Liver (tissue), 9 donors: Measurements from ENCODE around the gene DRAXIN. TPM values are rescaled to one million over a fixed set of nuclear protein-coding genes. Genes with fewer than 3 reads are reported as not detected.

Source experiments
- DNase-seq: peaks from one replicate; pipeline ENCODE4 v3.0.0-alpha.2; 2017; ENCODE audit warnings: low spot score
- H3K27ac ChIP-seq, 2 donors: one replicate each; pipeline ENCODE4 v1.7.0; 2013; ENCODE audit warnings: inconsistent platforms in 2 of 2, low read length in 2 of 2, control low read depth in 1 of 2, low read depth in 1 of 2, mild to moderate bottlenecking in 1 of 2
- H3K27me3 ChIP-seq, 4 donors: one replicate each; pipeline versions ENCODE4 v1.6.1 to v1.7.0; 2013; ENCODE audit warnings: low read length in 3 of 4, inconsistent platforms in 1 of 4, mild to moderate bottlenecking in 1 of 4, moderate library complexity in 1 of 4; ENCODE audit not compliant: control insufficient read depth in 4 of 4, insufficient read depth in 4 of 4
- H3K36me3 ChIP-seq, 4 donors: one replicate each; pipeline versions ENCODE4 v1.6.1 to v1.7.0; 2013; ENCODE audit warnings: low read length in 3 of 4, mild to moderate bottlenecking in 3 of 4, low read depth in 1 of 4, moderate library complexity in 1 of 4; ENCODE audit not compliant: control insufficient read depth in 4 of 4, insufficient read depth in 3 of 4
- H3K4me1 ChIP-seq, 4 donors: one replicate each; pipeline versions ENCODE4 v1.6.1 to v1.7.0; 2013; ENCODE audit warnings: low read length in 3 of 4, mild to moderate bottlenecking in 3 of 4, moderate library complexity in 1 of 4; ENCODE audit not compliant: control insufficient read depth in 4 of 4, insufficient read depth in 4 of 4
- H3K4me3 ChIP-seq, 3 donors: one replicate each; pipeline versions ENCODE4 v1.6.1 to v1.7.0; 2013; ENCODE audit warnings: low read length in 3 of 3, control low read depth in 1 of 3, low read depth in 1 of 3, mild to moderate bottlenecking in 1 of 3
- H3K9ac ChIP-seq, 2 donors: one replicate each; pipeline ENCODE4 v1.7.0; 2013; ENCODE audit warnings: low read length in 2 of 2, mild to moderate bottlenecking in 2 of 2, moderate library complexity in 2 of 2, control low read depth in 1 of 2, low read depth in 1 of 2
- H3K9me3 ChIP-seq, 4 donors: one replicate each; pipeline versions ENCODE4 v1.6.1 to v1.7.0; 2013; ENCODE audit warnings: low read length in 3 of 4; ENCODE audit not compliant: control insufficient read depth in 4 of 4
- FOXA1 ChIP-seq: IDR thresholded peaks from 2 replicates; pipeline ENCODE4 v1.6.1; 2016; ENCODE audit warnings: antibody characterized with exemption
- FOXA2 ChIP-seq: IDR thresholded peaks from 2 replicates; pipeline ENCODE4 v1.6.1; 2016; ENCODE audit warnings: antibody characterized with exemption
- GABPA ChIP-seq, 2 donors: IDR thresholded peaks in 1 of 2; conservative IDR thresholded peaks in 1 of 2; 2 replicates each; pipeline ENCODE4 v1.6.1; 2016; ENCODE audit warnings: antibody characterized with exemption in 2 of 2, mild to moderate bottlenecking in 1 of 2, moderate library complexity in 1 of 2
- HNF4A ChIP-seq, 2 donors: conservative IDR thresholded peaks; 2 replicates each; pipeline ENCODE4 v1.6.1; 2016; ENCODE audit warnings: antibody characterized with exemption in 2 of 2, mild to moderate bottlenecking in 2 of 2
- HNF4G ChIP-seq: IDR thresholded peaks from 2 replicates; pipeline ENCODE4 v1.6.1; 2016; ENCODE audit warnings: antibody characterized with exemption
- NR2F2 ChIP-seq: IDR thresholded peaks from 2 replicates; pipeline ENCODE4 v1.6.1; 2016; ENCODE audit warnings: antibody characterized with exemption
- RAD21 ChIP-seq, 2 donors: IDR thresholded peaks; 2 replicates each; pipeline ENCODE4 v1.6.1; 2016; ENCODE audit warnings: antibody characterized with exemption in 2 of 2, mild to moderate bottlenecking in 2 of 2
- RXRA ChIP-seq, 2 donors: IDR thresholded peaks; 2 replicates each; pipeline ENCODE4 v1.6.1; 2017 to 2018; ENCODE audit warnings: antibody characterized with exemption in 2 of 2, mild to moderate bottlenecking in 1 of 2
- SP1 ChIP-seq: IDR thresholded peaks from 2 replicates; pipeline ENCODE4 v1.6.1; 2018; ENCODE audit warnings: antibody characterized with exemption, mild to moderate bottlenecking
- TAF1 ChIP-seq: conservative IDR thresholded peaks from 2 replicates; pipeline ENCODE4 v1.6.1; 2016; ENCODE audit warnings: antibody characterized with exemption, mild to moderate bottlenecking
- YY1 ChIP-seq: IDR thresholded peaks from 2 replicates; pipeline ENCODE4 v1.6.1; 2016; ENCODE audit warnings: antibody characterized with exemption, mild to moderate bottlenecking
- WGBS: extraction: QIAGEN DNeasy Blood & Tissue Kit; methylation state at CpG from one replicate; pipeline ENCODE4 v1.1.7; 2013; 5-methylcytosine and 5-hydroxymethylcytosine counted together
- polyA plus RNA-seq, 2 donors: library from polyadenylated mRNA; stranded (reverse) in 1 of 2; unstranded in 1 of 2; fragments of 200-250 nt in 1 of 2; fragments of >200 nt in 1 of 2; fragmentation: Nextera tagmentation in 1 of 2; extraction: Ambion mirVana in 1 of 2; gene quantifications; one replicate each; pipeline versions ENCODE4 v1.2.1 to v1.2.3, GENCODE V29; 2013 to 2015
- total RNA-seq, 2 donors: library from RNA; depleted of rRNA; stranded (reverse); fragments of >200 nt; gene quantifications; one replicate each; pipeline ENCODE4 v1.2.3, GENCODE V29; 2014
- TF ChIP-seq, protein P1 (sequence below): IDR thresholded peaks from 2 replicates; pipeline ENCODE4 v1.6.1; 2016; ENCODE audit warnings: antibody characterized with exemption, mild to moderate bottlenecking
- TF ChIP-seq, protein P2 (sequence below): IDR thresholded peaks from 2 replicates; pipeline ENCODE4 v1.6.1; 2016; ENCODE audit warnings: antibody characterized with exemption
- TF ChIP-seq, protein P3 (sequence below): fragments of 150-350 bp; IDR thresholded peaks from 2 replicates; pipeline ENCODE4 v1.5.1; 2017; ENCODE audit warnings: improper control_type of control experiment, low read depth, low read length; ENCODE audit not compliant: missing input control
- TF ChIP-seq, protein P4 (sequence below): IDR thresholded peaks from 2 replicates; pipeline ENCODE4 v1.6.1; 2016; ENCODE audit warnings: antibody characterized with exemption
- TF ChIP-seq, protein P5 (sequence below): IDR thresholded peaks from 2 replicates; pipeline ENCODE4 v1.6.1; 2016; ENCODE audit warnings: antibody characterized with exemption
- donor health status: healthy.
- donor health status: healthy.
- donor health status: healthy.
- donor health status: healthy.
- donor health status: healthy.

DRAXIN gene
- total and polyA plus RNA-seq, 4 donors, result under 0.01 to 0.01 TPM; not detected in 2

DNA sequence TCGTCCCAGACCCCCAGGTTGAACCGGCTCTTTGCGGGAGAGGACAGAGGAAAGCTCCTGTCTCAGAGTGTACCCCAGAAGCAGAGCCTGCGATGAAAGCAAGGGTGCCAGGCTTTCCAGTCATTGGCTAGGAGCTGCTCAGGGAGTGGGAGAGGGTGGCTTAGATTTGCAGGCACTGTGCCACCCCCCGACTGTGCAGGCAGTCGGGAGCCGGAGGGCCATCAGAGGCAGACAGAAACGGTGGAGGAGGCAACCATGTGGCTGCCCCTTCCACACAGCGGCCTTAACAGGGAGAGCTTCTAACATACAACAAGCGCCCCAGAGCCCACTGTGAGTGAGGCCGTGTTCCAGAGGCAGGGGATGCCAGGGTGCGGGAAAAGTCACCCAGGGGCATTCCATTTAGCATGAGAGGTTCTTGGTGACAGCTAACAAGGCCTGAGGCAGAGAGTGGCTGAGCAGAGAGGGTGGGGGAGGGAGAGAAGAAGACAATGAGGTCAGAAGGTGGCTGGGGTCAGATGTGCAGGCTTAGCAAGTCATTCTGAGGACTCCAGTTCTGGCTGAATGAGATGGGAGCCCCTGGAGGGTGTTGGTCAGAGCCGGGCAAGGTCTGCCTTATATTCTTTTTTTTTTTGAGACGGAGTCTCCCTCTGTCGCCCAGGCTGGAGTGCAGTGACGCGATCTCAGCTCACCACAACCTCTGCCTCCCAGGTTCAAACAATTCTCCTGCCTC, 61.0 kb downstream of the DRAXIN start:
- 60% methylated on average over 17 of the region's 17 CpGs for WGBS
- no peaks in the 10 kb centered on the region for H3K27me3 ChIP-seq
- no peak for DNase-seq
- H3K36me3 ChIP-seq, result peaks cover 0 to 28% (median 6%) of the 10 kb centered on the region in 4 donors
- H3K27ac ChIP-seq, result no peak overlapping the region
- H3K4me1 ChIP-seq, result no peaks in the 10 kb centered on the region
- no peak overlapping the region for H3K9ac ChIP-seq
- H3K9me3 ChIP-seq, result no peaks in the 10 kb centered on the region
- H3K4me3 ChIP-seq, result no peak overlapping the region
- TF ChIP-seq, protein P1, sequence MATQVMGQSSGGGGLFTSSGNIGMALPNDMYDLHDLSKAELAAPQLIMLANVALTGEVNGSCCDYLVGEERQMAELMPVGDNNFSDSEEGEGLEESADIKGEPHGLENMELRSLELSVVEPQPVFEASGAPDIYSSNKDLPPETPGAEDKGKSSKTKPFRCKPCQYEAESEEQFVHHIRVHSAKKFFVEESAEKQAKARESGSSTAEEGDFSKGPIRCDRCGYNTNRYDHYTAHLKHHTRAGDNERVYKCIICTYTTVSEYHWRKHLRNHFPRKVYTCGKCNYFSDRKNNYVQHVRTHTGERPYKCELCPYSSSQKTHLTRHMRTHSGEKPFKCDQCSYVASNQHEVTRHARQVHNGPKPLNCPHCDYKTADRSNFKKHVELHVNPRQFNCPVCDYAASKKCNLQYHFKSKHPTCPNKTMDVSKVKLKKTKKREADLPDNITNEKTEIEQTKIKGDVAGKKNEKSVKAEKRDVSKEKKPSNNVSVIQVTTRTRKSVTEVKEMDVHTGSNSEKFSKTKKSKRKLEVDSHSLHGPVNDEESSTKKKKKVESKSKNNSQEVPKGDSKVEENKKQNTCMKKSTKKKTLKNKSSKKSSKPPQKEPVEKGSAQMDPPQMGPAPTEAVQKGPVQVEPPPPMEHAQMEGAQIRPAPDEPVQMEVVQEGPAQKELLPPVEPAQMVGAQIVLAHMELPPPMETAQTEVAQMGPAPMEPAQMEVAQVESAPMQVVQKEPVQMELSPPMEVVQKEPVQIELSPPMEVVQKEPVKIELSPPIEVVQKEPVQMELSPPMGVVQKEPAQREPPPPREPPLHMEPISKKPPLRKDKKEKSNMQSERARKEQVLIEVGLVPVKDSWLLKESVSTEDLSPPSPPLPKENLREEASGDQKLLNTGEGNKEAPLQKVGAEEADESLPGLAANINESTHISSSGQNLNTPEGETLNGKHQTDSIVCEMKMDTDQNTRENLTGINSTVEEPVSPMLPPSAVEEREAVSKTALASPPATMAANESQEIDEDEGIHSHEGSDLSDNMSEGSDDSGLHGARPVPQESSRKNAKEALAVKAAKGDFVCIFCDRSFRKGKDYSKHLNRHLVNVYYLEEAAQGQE, result no peak
- TF ChIP-seq RXRA (IDR thresholded peaks at IDR 0.05) (no peak), FOXA2 (no peak), HNF4G (no peak), GABPA (IDR thresholded peaks at IDR 0.05 in 1 of 2, conservative IDR thresholded peaks at IDR 0.05 in 1 of 2) (no peak), YY1 (no peak), NR2F2 (no peak), HNF4A (conservative IDR thresholded peaks at IDR 0.05) (no peak), FOXA1 (no peak), RAD21 (IDR thresholded peaks at IDR 0.05) (no peak), SP1 (no peak)
- TF ChIP-seq, protein P2, sequence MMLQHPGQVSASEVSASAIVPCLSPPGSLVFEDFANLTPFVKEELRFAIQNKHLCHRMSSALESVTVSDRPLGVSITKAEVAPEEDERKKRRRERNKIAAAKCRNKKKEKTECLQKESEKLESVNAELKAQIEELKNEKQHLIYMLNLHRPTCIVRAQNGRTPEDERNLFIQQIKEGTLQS, result no peak
- TF ChIP-seq, protein P3, sequence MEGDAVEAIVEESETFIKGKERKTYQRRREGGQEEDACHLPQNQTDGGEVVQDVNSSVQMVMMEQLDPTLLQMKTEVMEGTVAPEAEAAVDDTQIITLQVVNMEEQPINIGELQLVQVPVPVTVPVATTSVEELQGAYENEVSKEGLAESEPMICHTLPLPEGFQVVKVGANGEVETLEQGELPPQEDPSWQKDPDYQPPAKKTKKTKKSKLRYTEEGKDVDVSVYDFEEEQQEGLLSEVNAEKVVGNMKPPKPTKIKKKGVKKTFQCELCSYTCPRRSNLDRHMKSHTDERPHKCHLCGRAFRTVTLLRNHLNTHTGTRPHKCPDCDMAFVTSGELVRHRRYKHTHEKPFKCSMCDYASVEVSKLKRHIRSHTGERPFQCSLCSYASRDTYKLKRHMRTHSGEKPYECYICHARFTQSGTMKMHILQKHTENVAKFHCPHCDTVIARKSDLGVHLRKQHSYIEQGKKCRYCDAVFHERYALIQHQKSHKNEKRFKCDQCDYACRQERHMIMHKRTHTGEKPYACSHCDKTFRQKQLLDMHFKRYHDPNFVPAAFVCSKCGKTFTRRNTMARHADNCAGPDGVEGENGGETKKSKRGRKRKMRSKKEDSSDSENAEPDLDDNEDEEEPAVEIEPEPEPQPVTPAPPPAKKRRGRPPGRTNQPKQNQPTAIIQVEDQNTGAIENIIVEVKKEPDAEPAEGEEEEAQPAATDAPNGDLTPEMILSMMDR, result no peak

DNA sequence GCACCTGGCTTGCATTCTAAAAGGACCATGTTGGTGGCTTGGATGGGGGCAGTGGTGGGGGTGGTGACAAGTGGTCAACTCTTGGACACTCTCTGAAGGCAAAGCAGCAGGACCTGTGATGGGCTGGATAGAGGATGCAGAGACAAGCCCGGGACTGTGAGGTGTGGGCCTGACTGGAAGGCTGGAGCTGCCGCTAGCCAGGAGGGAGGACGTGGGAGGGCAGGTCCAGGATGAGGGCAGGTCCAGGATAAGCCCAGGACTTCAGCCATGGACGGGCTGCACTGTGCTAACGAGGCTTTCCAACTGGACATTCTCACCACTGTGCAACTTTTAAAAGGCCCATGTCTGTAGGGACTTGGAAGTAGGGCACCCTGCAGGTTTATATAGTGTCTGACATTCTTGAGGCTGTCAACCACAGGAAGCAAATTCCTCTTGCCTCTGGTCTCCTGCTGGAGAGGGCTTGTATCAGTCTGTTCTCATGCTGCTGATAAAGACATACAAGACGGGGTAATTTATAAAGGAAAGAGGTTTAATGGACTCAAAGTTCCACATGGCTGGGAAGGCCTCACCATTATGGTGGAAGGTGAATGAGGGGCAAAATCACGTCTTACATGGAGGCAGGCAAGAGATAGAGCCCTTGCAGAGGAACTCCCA, 62.2 kb downstream of the DRAXIN start:
- peaks cover 0 to 21% (median 6%) of the 10 kb centered on the region in 4 donors for H3K36me3 ChIP-seq
- H3K4me3 ChIP-seq, result no peak overlapping the region
- TF ChIP-seq, protein P3, result no peak
- TF ChIP-seq GABPA (IDR thresholded peaks at IDR 0.05 in 1 of 2, conservative IDR thresholded peaks at IDR 0.05 in 1 of 2) (no peak), FOXA1 (no peak), YY1 (no peak), FOXA2 (no peak), TAF1 (no peak)
- TF ChIP-seq, protein P4, sequence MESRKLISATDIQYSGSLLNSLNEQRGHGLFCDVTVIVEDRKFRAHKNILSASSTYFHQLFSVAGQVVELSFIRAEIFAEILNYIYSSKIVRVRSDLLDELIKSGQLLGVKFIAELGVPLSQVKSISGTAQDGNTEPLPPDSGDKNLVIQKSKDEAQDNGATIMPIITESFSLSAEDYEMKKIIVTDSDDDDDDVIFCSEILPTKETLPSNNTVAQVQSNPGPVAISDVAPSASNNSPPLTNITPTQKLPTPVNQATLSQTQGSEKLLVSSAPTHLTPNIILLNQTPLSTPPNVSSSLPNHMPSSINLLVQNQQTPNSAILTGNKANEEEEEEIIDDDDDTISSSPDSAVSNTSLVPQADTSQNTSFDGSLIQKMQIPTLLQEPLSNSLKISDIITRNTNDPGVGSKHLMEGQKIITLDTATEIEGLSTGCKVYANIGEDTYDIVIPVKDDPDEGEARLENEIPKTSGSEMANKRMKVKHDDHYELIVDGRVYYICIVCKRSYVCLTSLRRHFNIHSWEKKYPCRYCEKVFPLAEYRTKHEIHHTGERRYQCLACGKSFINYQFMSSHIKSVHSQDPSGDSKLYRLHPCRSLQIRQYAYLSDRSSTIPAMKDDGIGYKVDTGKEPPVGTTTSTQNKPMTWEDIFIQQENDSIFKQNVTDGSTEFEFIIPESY, result no peak
- TF ChIP-seq, protein P2, result no peak
- TF ChIP-seq, protein P5, sequence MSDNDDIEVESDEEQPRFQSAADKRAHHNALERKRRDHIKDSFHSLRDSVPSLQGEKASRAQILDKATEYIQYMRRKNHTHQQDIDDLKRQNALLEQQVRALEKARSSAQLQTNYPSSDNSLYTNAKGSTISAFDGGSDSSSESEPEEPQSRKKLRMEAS, result no peak
- H3K27me3 ChIP-seq, result no peaks in the 10 kb centered on the region
- H3K9ac ChIP-seq, result no peak overlapping the region
- no peak for DNase-seq
- H3K9me3 ChIP-seq, result no peaks in the 10 kb centered on the region
- H3K4me1 ChIP-seq, result no peaks in the 10 kb centered on the region
- no peak overlapping the region for H3K27ac ChIP-seq
- 69% methylated on average over 7 of the region's 7 CpGs for WGBS
